GM21367 (cell line): ENCODE data around the gene MDFIC2.
"Not testable (repeated sequence)": the region's sequence is repeated elsewhere in the genome, so short reads cannot be mapped to it uniquely, and the experiment has no call there.

Experiments used
- ATAC-seq: cut with Tn5 transposase; IDR thresholded peaks from one replicate; pipeline ENCODE4 v1.9.1; 2021; ENCODE audit not compliant: unreplicated experiment

The MDFIC2 gene

GRCh38 chr3:70312336-70312735, at the start of gene MDFIC2:
Gene MDFIC2, minus strand, starts transcription at chr3:70312638. Its CDS starts 665 bp downstream, at chr3:70311973.
- ATAC-seq, result no peak

DNA sequence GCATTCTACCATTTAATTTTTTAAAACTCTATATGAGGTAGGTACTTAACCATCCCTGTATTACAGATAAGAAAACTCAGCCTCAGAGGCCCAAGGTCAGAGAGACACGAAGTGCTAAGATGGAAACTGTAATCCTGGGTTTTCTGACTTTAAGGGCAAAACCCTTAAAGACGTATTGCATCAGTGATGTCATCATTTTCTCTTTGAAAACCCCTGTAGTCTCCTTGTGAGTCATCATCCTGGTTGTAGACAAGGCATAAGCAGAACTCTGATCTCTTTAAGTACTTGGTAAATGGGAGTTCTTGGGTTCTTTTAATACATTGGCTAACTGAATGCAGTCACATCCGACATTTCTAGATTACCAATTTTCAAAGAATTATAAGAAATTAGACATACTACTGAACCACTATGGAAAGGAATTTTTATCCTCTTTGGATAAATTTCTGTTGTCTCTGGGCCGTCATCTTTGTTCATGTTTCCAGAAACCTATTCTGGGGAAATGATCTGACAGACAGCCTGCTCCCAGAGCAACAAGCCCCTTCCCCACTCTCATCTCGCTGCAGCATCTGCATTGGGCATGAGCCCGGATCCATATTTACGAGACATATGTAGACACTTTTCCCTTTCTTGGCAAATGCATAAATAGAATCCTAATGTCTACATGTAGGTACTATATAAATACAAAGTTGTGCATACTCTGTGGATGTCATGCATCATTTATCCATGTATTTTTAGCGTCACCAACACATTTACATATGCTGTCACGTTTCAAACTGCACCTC, 48.7 kb upstream of the MDFIC2 start:
- ATAC-seq, result peak; percentile 73

DNA sequence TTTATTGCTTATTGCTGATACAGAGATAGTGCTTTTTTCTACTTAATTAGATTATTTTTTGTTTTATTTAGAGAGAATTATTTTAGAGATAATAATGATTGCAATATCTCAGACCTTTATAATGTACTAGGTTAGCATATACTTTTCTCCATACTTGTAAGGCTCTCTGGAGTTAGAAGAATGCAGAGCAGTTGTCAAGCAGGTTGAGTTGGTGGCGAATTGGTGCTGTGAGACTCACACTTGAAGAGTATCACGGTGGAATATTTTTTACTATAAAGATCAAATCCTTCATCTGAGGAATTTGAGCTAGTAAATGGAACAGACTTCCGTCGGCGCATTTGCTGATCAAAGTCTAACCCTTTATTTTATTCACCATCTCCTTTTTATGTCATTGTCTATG, 47.3 kb upstream of the MDFIC2 start:
- no peak for ATAC-seq

DNA sequence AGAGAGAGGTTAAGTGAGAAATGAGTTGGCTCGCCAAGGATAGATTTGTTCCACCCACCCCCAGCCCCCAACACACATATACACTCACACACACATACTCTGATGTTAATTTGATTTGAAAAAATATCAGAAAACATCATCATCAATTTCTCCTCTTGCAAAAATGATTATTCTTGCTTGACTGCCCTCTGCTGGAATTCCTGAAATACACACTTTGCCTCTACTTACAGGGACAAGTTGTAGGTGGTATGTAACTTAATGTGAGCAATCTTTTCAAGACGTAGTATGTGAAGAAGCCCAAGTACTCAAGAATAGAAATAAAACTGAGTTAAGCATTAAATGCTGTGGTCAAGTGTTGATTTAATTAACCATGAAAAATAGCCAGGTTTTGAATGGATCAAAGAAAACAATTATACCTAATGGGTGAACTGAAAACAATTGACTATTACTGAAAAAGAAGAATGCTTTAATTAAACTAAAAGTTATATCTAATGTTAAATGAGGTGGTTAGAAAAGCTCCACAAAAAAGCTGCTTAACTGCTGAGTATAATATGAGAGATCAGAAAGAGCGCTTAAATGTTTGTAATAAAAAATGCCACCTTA, 46.6 kb upstream of the MDFIC2 start:
- ATAC-seq, result no peak

DNA sequence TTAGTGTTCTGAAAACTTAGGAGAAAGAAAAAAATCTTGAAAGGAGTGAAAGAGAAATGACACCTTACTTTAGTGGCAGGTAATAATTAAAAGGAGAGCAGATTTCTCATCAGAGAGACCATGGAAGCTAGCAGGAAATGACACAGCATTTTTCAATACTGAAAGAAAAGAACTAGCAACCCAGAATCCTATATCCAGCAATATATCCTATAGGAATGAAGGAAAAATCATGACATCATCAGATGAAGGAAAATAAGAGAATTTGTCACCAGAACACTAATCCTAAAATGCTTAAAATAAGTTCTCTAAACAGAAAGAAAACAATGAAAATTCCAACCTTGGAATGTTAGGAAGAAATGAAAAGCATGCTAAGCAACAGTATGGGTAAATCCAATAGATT, 39.8 kb upstream of the MDFIC2 start:
- ATAC-seq, result no peak

- ATAC-seq, result no peak
Measured at GRCh38 chr3:70342149-70342548, 29.7 kb upstream of the MDFIC2 start.

DNA sequence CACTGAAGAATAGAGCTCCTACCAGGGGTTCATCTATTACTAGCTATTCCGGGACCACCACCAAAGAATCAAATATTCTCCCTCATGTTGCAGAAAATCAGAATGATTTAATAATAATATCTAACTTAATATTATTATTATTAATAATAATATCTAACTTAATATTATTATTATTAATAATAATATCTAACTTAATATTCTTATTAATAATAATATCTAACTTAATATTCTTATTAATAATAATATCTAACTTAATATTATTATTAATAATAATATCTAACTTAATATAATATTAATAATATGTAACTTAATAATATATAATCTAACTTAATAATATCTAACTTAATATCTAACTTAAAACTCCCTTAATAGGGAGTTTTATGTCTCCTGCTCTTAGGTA, 24.4 kb upstream of the MDFIC2 start:
- ATAC-seq, result not testable (repeated sequence)

DNA sequence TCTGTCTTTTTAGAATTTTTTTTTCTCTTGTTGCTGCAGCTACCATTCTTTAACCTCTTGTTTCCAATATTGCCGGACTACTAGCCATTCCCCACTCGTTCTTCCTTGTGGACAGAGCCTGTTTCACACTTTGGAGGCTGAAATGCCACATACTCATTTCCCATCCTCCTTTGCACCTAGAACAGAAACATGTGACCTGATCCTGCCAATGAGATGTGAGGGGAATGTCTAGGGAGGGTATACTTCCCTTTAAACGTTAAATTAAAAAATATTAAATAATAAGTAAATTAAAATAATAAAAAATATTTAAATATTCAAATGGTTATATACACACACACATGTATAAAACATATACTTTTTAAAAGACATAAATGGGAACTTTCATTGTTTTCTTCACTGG, 20.6 kb upstream of the MDFIC2 start:
- ATAC-seq, result no peak

- no peak for ATAC-seq
Measured at GRCh38 chr3:70315021-70315420, 2.6 kb upstream of the MDFIC2 start.

DNA sequence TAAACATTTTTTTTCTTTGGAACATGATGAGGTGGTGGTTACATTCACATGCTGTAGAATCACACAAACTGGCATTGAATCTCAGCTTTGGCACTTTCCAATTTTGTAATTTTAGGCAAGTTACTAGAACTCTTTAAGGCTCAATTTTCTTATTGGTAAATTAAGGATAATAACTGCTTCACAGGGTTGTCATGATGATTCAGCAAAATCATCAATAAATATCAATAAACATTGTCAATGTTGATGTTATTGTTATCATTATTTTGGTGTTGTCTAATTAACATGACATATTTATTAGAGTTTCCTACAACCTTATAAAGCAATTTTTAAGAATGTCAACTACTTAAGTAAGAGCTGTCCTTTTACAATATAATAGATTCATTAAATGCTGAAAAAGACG, 1.6 kb downstream of the MDFIC2 start:
- no peak for ATAC-seq

DNA sequence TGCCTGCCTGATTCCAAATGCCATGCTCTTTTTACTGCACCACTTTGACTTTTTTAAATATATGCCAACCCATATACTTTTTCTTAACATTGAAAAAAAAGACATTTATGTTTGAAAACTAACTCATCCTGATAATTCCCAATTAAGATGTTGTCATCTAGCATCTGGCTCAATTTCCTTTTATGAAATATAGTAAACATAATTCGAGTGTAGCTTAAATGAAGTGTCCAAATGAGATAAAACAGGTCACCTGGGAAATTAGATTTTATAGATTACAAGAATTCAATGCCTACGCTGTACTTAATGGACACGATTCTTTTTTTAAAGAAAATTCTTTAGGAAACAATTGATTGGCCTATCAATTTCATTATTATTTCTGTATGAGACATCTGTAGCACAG, 2.8 kb downstream of the MDFIC2 start:
- no peak for ATAC-seq

- ATAC-seq, result no peak
Measured at GRCh38 chr3:70308760-70309159, 3.7 kb downstream of the MDFIC2 start.

DNA sequence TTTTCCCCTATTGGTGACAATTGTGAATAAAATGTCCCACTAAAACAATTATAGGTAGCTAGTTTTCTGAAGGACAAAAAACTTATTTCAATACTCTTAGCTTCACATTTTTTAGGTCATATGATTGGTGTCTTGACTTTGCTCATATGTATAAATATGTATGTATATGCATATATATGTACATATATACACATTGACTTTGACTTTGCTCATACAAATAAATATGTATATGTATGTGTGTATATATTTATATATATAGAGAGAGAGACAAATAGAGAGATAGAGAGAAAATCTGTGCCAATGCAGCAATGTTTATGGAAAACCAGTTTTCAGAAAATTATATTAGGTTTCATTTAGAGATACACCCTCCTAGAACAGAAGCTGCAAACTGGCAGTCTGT, 5.7 kb downstream of the MDFIC2 start:
- ATAC-seq, result no peak

- ATAC-seq, result no peak
Measured at GRCh38 chr3:70298385-70298784, 14.1 kb downstream of the MDFIC2 start.

DNA sequence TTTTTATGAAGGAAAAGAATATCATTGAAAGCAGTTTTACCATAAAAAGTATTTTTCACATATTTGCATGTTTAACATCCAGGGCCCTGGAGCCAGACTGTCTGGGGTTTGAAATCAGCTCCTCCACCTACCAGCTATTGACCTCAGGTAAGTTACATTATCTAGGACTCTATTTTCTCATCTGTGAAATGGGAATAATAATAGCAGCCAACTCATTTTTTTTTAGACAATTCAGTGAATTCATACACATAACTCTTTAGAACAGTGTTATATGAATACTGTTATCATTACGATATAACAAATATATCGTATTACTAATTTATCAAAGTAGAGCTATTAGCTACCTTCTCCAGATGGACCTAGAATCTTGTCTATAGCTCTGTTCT, 21.3 kb downstream of the MDFIC2 start:
- no peak for ATAC-seq

DNA sequence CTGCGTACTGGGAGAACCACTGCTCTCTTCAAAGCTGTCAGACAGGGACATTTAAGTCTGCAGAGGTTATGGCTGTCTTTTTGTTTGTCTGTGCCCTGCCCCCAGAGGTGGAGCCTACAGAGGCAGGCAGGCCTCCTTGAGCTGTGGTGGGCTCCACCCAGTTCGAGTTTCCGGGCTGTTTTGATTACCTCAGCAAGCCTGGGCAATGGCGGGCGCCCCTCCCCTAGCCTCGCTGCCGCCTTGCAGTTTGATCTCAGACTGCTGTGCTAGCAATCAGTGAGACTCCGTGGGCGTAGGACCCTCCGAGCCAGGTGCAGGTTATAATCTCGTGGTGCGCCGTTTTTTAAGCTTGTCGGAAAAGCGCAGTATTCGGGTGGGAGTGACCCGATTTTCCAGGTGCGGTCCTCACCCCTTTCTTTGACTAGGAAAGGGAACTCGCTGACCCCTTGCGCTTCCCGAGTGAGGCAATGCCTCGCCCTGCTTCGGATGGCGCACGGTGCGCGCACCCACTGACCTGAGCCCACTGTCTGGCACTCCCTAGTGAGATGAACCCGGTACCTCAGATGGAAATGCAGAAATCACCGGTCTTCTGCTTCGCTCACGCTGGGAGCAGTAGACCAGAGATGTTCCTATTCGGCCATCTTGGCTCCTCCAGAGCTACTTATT, 21.9 kb downstream of the MDFIC2 start:
- ATAC-seq, result not testable (repeated sequence)

DNA sequence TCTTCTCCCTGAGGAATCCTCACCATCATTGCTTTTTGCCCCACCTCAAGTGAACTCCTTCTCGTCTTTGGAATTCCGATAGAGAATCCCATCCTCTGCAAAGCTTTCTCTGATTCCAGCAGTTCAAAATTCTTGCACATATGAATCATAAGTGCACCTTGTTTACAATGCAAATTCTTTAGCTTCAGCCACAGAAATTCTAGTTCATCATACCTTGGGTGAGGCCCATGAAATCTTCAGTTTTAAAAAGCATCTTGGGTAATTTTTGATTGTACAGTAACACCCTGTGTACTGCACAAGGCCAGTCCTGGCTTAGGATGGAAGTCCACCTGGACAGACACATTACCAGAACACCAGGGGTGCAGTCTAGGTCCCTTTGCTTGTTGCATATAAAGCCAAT, 30.8 kb downstream of the MDFIC2 start:
- no peak for ATAC-seq

DNA sequence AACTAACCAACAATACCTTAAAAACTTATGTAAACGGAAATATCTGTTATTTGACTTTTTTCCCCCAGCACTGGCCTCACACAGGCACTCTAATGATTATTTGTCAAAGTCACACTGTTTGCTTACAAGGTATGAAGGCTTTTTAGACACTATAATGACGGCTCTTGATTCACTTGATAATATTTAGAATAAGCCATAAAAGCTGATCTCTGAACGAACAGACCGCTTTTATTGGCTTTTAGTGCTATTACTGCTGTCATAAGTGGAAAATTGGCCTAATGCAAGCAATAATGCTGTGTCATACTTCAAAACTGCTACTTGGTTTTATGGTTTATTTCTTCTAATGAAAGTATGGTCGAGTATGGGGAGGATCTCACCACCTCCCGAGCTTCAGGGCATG, 35.1 kb downstream of the MDFIC2 start:
- ATAC-seq, result no peak

- ATAC-seq, result no peak
Measured at GRCh38 chr3:70276901-70277300, 35.5 kb downstream of the MDFIC2 start.

- ATAC-seq, result no peak
Measured at GRCh38 chr3:70273492-70273891, 38.9 kb downstream of the MDFIC2 start.

DNA sequence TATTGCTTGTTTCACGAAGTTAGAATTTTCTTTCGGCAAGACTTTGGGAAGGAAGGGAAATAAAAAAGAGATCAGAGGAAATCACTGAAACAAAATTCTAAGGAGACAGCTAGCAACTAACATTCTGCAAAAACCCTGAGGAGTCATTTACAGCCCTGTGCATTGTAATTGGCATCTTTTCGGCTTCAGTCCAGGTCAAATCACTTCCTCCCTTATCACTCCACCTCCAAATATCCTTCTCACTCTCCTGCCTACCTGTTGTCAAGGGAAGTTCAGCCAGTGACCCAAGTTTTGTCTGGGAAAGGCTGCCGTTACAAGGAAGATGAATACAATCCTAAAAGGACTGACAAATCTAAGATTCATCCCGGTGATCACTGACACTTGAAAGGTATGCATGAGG, 39.6 kb downstream of the MDFIC2 start:
- no peak for ATAC-seq

- ATAC-seq, result no peak
Measured at GRCh38 chr3:70264122-70264780, 48.2 kb downstream of the MDFIC2 start.
